SK-MEL-5 (cell line): Measurements from ENCODE around the gene BMP7. TPM values are rescaled to one million over a fixed set of nuclear protein-coding genes. Genes with fewer than 3 reads are reported as not detected.
"Not testable (repeated sequence)": the region's sequence is repeated elsewhere in the genome, so short reads cannot be mapped to it uniquely, and the experiment has no call there.

Experiments used
- DNase-seq: peaks from one replicate; pipeline ENCODE4 v3.0.0-alpha.2; 2016; ENCODE audit warnings: low read depth, low spot score
- in situ Hi-C: cut with HindIII; loops from 2 replicates; pipeline ENCODE4 v1.10.0; 2016; ENCODE audit warnings: low sequenced_read_pairs, high pct_unique_total_duplicates, low pct_unique_long_range_greater_than_20kb
- total RNA-seq: library from RNA; depleted of rRNA; stranded (reverse); fragments of >200 nt; shearing (Covaris generic); gene quantifications from 2 replicates; pipeline ENCODE4 v1.2.3, GENCODE V29; 2014

Gene BMP7
- total RNA-seq, 1 experiment from 2014 or later, result 6.8 TPM

- in situ Hi-C loops, result no loop called here
- DNase-seq, result no peak
These were observed 23.7 kb upstream of the BMP7 start for GRCh38 chr20:57290178-57290484.

GRCh38 chr20:57289391-57290177, 23.1 kb upstream of the BMP7 start:
- in situ Hi-C loops, result no loop called here
- no peak for DNase-seq

GRCh38 chr20:57288651-57289277, 22.3 kb upstream of the BMP7 start:
- no peak for DNase-seq
- in situ Hi-C loops, result no loop called here

- no peak for DNase-seq
- in situ Hi-C loops, result no loop called here
These were observed 21.5 kb upstream of the BMP7 start for GRCh38 chr20:57287901-57288300.

GRCh38 chr20:57287007-57287880, 20.8 kb upstream of the BMP7 start:
- no peak for DNase-seq
- in situ Hi-C loops, result no loop called here

GRCh38 chr20:57283860-57284259, 17.4 kb upstream of the BMP7 start:
- in situ Hi-C loops, result no loop called here
- no peak for DNase-seq

GRCh38 chr20:57282670-57283361, 16.4 kb upstream of the BMP7 start:
- peak; percentile 58 for DNase-seq
- in situ Hi-C loops, result no loop called here

- in situ Hi-C loops, result no loop called here
These were observed 15.5 kb upstream of the BMP7 start for GRCh38 chr20:57281900-57282299.

GRCh38 chr20:57280221-57280620, 13.8 kb upstream of the BMP7 start:
- DNase-seq, result no peak
- in situ Hi-C loops, result no loop called here

More at GRCh38 chr20:57281900-57282299, 15.5 kb upstream of the BMP7 start:
- no peak for DNase-seq

GRCh38 chr20:57279548-57279947, 13.1 kb upstream of the BMP7 start:
- in situ Hi-C loops, DNase-seq: not testable (repeated sequence)

- no peak for DNase-seq
- in situ Hi-C loops, result no loop called here
These were observed 12.0 kb upstream of the BMP7 start for GRCh38 chr20:57278457-57278856.

- DNase-seq, result no peak
These were observed 11.1 kb upstream of the BMP7 start for GRCh38 chr20:57277398-57278105.

GRCh38 chr20:57276221-57276620, 9.8 kb upstream of the BMP7 start:
- in situ Hi-C loops, result no loop called here
- DNase-seq, result no peak

More at GRCh38 chr20:57277398-57278105, 11.1 kb upstream of the BMP7 start:
- in situ Hi-C loops, result no loop called here

GRCh38 chr20:57275813-57276212, 9.4 kb upstream of the BMP7 start:
- in situ Hi-C loops, result no loop called here
- DNase-seq, result no peak

- in situ Hi-C loops, result no loop called here
- no peak for DNase-seq
These were observed 8.9 kb upstream of the BMP7 start for GRCh38 chr20:57275334-57275733.

GRCh38 chr20:57274846-57275245, 8.4 kb upstream of the BMP7 start:
- in situ Hi-C loops, result no loop called here
- DNase-seq, result peak; percentile 10

- no peak for DNase-seq
- in situ Hi-C loops, result no loop called here
These were observed 7.9 kb upstream of the BMP7 start for GRCh38 chr20:57274299-57274698.
